Erythroblast (primary cell): Measurements from ENCODE around the gene PTPRM.

Source experiments
- GATA1 ChIP-seq: IDR thresholded peaks from 2 replicates; pipeline ENCODE4 v1.6.1; 2011; ENCODE audit warnings: low read depth, mild to moderate bottlenecking, control low read depth, low read length, moderate library complexity
- POLR2A ChIP-seq: IDR thresholded peaks from 2 replicates; pipeline ENCODE4 v1.6.1; 2011; ENCODE audit warnings: mild to moderate bottlenecking, low read length

DNA sequence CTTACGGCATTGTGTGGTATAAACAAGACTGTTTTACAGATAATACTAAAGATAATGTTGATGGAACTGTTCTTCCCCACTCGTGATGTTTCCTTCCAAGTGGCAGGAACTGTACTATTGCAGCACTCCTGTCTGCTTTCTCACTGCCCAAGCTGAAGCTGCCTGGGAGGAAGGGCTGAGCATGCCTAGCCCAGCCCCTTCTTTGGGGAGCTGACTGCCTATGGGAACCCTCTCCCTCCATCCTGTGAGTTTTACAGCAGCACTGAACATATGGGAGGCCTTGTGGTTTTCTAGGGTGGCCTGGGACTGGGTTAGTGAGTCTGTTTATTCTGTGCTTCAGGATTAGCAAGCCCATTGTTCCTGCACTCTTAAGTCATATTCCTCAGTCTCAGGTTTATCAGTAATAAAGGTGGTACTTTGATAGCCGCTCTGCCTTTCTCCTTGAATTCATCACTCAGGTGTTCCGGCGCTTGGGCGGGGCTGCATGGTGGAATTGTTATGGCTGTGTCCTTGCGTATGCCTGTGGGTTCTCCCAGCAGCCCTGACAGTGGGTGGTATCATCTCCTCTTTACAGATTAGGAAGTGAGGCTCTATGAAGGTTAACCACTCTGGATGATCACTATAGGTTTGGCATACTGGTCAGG is 379.7 kb downstream of the PTPRM start:
- TF ChIP-seq POLR2A (no peak), GATA1 (no peak)
